ENCODE data around the gene WNT9A. TPM values are rescaled to one million over a fixed set of nuclear protein-coding genes. Genes with fewer than 3 reads are reported as not detected.

The WNT9A gene
- total and polyA plus RNA-seq, 2 donors from 2014 or later = 0.58 to 3.1 TPM

GRCh38 chr1:227944090-227944930, 3.4 kb downstream of the WNT9A start:
- peak in 4 of 5 donors; percentile 31 to 50 (median 45) for DNase-seq
- no peak overlapping the region for H3K27ac ChIP-seq (ENCODE audit: low read depth in 2 of 2, low read length in 2 of 2)
- H3K9me3 ChIP-seq (ENCODE audit: control insufficient read depth in 2 of 3, insufficient read depth in 1 of 3, low read length in 3 of 3) = no peaks in the 10 kb centered on the region
- H3K4me1 ChIP-seq (ENCODE audit: control insufficient read depth in 2 of 3, insufficient read depth in 2 of 3, low read depth in 1 of 3, low read length in 3 of 3) = peaks cover 0 to 6% (median 6%) of the 10 kb centered on the region in 3 donors
- no peaks in the 10 kb centered on the region for H3K36me3 ChIP-seq (ENCODE audit: control insufficient read depth in 2 of 3, insufficient read depth in 3 of 3, low read length in 3 of 3)
- no peaks in the 10 kb centered on the region for H3K27me3 ChIP-seq (ENCODE audit: control insufficient read depth, insufficient read depth, low read length)
- FAIRE-seq = no peak
- intact Hi-C loops (cut with DNase I) = loop anchor here (10.0 kb wide), 1 partner anchor 180 kb away; no protein-coding TSS in a partner anchor
- H3K4me3 ChIP-seq (ENCODE audit: low read length in 3 of 3) = no peak overlapping the region
- no peak for TF ChIP-seq CTCF (IDR thresholded peaks at IDR 0.05; ENCODE audit: borderline replicate concordance, extremely low read depth, insufficient read depth)
- no peak overlapping the region for H3K9ac ChIP-seq (ENCODE audit: low read length in 3 of 3)

- no peak for FAIRE-seq
- Histone ChIP-seq H3K36me3 (ENCODE audit: control insufficient read depth in 2 of 3, insufficient read depth in 3 of 3, low read length in 3 of 3) (no peaks in the 10 kb centered on the region), H3K9me3 (ENCODE audit: control insufficient read depth in 2 of 3, insufficient read depth in 1 of 3, low read length in 3 of 3) (no peaks in the 10 kb centered on the region), H3K27me3 (ENCODE audit: control insufficient read depth, insufficient read depth, low read length) (no peaks in the 10 kb centered on the region), H3K27ac (ENCODE audit: low read depth in 2 of 2, low read length in 2 of 2) (no peak overlapping the region), H3K4me3 (ENCODE audit: low read length in 3 of 3) (no peak overlapping the region), H3K9ac (ENCODE audit: low read length in 3 of 3) (no peak overlapping the region), H3K4me1 (ENCODE audit: control insufficient read depth in 2 of 3, insufficient read depth in 2 of 3, low read depth in 1 of 3, low read length in 3 of 3) (peaks cover 0 to 6% (median 6%) of the 10 kb centered on the region in 3 donors)
- intact Hi-C loops (cut with DNase I) = loop anchor here (10.0 kb wide), 1 partner anchor 179 kb away; no protein-coding TSS in a partner anchor
- DNase-seq = peak in 1 of 5 donors; percentile 25
- TF ChIP-seq CTCF (IDR thresholded peaks at IDR 0.05; ENCODE audit: borderline replicate concordance, extremely low read depth, insufficient read depth) = no peak
These were observed 4.2 kb downstream of the WNT9A start for GRCh38 chr1:227943381-227944089.

GRCh38 chr1:227942716-227943261, 4.9 kb downstream of the WNT9A start:
- no peak for FAIRE-seq
- Histone ChIP-seq H3K9me3 (ENCODE audit: control insufficient read depth in 2 of 3, insufficient read depth in 1 of 3, low read length in 3 of 3) (no peaks in the 10 kb centered on the region), H3K4me3 (ENCODE audit: low read length in 3 of 3) (no peak overlapping the region), H3K9ac (ENCODE audit: low read length in 3 of 3) (no peak overlapping the region), H3K27me3 (ENCODE audit: control insufficient read depth, insufficient read depth, low read length) (no peaks in the 10 kb centered on the region), H3K36me3 (ENCODE audit: control insufficient read depth in 2 of 3, insufficient read depth in 3 of 3, low read length in 3 of 3) (no peaks in the 10 kb centered on the region), H3K27ac (ENCODE audit: low read depth in 2 of 2, low read length in 2 of 2) (no peak overlapping the region), H3K4me1 (ENCODE audit: control insufficient read depth in 2 of 3, insufficient read depth in 2 of 3, low read depth in 1 of 3, low read length in 3 of 3) (peaks cover 0 to 6% (median 6%) of the 10 kb centered on the region in 3 donors)
- TF ChIP-seq CTCF (IDR thresholded peaks at IDR 0.05; ENCODE audit: borderline replicate concordance, extremely low read depth, insufficient read depth) = no peak
- intact Hi-C loops (cut with DNase I) = loop anchor here (10.0 kb wide), 1 partner anchor 178 kb away; no protein-coding TSS in a partner anchor
- DNase-seq = peak in 2 of 5 donors; percentile 50 to 67

Measured in kidney (tissue), 14 donors.